Measurements from ENCODE around the gene CTNNA3.

GRCh38 chr10:67268146-67268545 is 427.8 kb downstream of the CTNNA3 start:
- no peak for TF ChIP-seq POLR2A (IDR thresholded peaks at IDR 0.05)
- TF ChIP-seq CTCF (IDR thresholded peaks at IDR 0.05), result no peak

Measured in right lobe of liver (tissue), 4 donors.